GM18511 (cell line): ENCODE data around the gene IL10.
"Not testable (repeated sequence)": the region's sequence is repeated elsewhere in the genome, so short reads cannot be mapped to it uniquely, and the experiment has no call there.

Source experiments
- ATAC-seq: cut with Tn5 transposase; IDR thresholded peaks from one replicate; pipeline ENCODE4 v1.9.1; 2021; ENCODE audit warnings: mild to moderate bottlenecking, moderate library complexity; ENCODE audit not compliant: unreplicated experiment

IL10 gene

DNA sequence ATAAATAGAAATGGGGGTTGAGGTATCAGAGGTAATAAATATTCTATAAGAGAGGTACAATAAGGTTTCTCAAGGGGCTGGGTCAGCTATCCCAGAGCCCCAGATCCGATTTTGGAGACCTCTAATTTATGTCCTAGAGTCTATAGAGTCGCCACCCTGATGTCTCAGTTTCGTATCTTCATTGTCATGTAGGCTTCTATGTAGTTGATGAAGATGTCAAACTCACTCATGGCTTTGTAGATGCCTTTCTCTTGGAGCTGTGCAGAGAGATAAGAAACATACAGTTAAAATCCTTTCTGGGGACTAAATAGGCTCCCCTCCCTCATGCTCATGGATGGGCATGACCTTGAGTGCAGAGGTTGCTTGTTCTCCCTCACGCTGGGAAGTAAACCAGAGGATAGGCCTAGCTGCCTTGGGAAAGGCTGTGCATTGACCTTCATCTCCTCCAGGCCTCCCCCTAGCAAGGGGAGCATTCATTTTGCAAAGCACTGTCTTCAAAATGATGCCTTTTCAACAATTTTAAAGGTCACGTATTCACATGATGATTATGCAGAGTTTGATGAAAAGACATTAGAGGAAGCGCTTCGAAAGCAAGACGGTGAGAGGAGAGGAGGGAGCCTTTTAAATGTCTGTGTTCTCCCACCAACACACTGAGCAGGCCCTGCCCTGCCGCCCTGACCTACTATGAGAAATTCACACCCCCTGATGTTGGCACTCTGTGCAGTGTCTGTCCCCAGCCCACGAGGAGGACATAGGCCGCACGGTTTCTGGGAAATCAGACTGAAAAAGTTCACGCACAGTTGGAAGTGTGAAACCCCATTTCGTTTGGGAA is 3.6 kb downstream of the IL10 start:
- ATAC-seq: peak; percentile 26

DNA sequence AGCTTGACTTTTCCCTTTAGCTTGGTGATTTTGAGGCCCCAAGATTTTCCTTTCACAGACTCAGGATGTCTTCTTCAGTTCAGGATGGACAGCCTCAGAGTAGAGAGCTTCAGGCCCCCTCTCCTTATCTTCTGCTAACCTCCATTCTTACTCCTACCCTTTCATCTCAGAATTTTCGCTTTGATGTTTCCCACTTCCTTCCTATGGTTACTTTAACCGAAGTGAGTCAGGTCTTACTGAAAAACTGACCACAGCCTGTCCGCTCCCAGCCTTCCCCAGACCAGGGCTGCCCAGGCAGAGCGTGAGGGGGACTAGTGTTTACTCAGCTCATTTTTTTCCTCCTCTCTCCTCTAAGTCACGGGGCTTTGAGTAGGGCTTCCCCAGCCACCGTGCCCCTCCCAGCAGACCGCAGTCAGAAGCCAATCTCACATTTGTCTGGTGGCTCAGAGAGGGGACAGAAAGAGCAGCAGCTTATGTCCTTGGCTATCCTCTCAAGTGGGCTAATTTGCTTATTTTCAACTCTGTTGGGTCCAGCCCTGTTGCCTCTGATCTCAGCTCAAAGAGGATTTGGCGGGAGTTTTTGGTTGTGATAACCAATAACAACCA is 5.9 kb downstream of the IL10 start:
- peak; percentile 52 for ATAC-seq

GRCh38 chr1:206765771-206766170 is 6.5 kb downstream of the IL10 start:
- not testable (repeated sequence) for ATAC-seq

- ATAC-seq: not testable (repeated sequence)
Measured at GRCh38 chr1:206762741-206763364, 9.4 kb downstream of the IL10 start.

- ATAC-seq: no peak
Measured at GRCh38 chr1:206761159-206761768, 11.0 kb downstream of the IL10 start.

DNA sequence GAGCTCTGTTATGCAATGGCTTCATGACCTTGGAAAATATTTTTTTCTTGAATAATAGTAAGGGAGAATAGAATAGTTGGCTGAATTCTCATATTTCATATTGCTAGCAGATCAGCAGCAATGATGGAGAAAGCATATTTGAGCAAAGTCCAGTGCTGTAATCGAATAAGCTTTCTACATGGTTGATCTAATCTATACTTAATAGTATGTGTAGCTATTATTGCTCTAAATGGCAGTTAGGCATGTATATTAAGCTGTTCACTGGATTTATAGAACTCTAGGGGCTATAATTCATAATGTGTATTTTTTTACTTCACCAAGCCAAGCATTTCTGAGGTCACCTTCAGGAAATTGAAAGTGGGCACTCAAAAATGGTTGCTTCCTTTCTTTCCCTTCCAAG is 11.7 kb downstream of the IL10 start:
- ATAC-seq: no peak

DNA sequence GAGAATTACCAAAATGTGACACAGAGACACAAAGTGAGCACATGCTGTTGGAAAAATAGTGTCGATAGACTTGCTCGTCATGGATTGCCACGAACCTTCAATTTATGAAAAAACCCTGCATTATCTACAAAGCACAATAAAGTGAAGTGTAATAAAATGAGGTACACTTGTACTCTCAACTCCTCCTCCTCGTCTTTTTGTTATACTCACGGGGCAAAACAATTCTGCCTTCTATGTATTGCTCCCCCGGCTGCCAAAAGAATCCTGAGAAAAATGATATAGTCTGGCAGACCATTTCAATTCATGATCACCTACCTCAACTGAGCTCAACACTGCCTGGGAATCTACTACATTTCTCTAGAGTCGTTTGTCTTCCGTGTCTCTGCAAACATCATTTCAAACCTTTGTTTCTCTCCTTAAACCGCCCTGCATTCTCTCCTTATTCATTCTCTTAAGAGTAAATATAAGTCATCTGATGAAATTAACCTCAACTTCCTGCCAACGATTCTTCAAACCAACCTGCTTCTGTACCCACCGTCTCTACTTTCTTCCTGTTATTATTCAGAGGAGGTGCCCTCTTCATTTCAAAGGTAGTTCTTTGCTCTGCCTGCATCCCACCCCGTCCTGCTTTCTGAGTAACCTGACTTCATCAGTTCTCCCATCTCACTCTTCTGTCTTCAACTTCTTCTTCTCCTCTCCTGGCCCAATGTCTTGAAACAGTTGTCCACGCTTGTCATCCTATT is 14.6 kb downstream of the IL10 start:
- ATAC-seq: no peak

GRCh38 chr1:206754011-206754410 is 18.3 kb downstream of the IL10 start:
- ATAC-seq: no peak

- no peak for ATAC-seq
Measured at GRCh38 chr1:206753141-206753540, 19.2 kb downstream of the IL10 start.

DNA sequence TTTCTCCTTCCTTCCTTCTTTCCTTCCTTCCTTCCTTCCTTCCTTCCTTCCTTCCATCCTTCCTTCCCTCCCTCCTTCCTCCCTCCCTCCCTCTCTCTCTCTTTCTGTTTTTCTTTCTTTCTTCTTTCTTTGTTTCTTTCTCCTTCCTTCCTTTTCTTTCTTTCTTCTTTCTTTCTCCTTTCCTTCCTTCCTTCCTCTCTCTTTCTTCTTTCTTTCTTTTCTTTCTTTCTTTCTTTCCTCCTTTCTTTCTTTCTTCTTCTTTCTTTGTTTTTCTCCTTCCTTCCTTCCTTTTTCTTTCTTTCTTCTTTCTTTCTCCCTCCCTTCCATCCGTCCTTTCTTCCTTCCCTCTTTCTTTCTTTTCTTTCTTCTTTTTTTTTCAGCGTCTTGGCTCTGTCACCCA is 19.8 kb downstream of the IL10 start:
- no peak for ATAC-seq

GRCh38 chr1:206751891-206752290 is 20.4 kb downstream of the IL10 start:
- ATAC-seq: no peak

- ATAC-seq: no peak
Measured at GRCh38 chr1:206748348-206749030, 23.8 kb downstream of the IL10 start.

- ATAC-seq: no peak
Measured at GRCh38 chr1:206745301-206745700, 27.0 kb downstream of the IL10 start.

GRCh38 chr1:206744683-206745082 is 27.6 kb downstream of the IL10 start:
- ATAC-seq: no peak

GRCh38 chr1:206742719-206743383 is 29.4 kb downstream of the IL10 start:
- no peak for ATAC-seq

GRCh38 chr1:206741142-206741701 is 31.1 kb downstream of the IL10 start:
- no peak for ATAC-seq

DNA sequence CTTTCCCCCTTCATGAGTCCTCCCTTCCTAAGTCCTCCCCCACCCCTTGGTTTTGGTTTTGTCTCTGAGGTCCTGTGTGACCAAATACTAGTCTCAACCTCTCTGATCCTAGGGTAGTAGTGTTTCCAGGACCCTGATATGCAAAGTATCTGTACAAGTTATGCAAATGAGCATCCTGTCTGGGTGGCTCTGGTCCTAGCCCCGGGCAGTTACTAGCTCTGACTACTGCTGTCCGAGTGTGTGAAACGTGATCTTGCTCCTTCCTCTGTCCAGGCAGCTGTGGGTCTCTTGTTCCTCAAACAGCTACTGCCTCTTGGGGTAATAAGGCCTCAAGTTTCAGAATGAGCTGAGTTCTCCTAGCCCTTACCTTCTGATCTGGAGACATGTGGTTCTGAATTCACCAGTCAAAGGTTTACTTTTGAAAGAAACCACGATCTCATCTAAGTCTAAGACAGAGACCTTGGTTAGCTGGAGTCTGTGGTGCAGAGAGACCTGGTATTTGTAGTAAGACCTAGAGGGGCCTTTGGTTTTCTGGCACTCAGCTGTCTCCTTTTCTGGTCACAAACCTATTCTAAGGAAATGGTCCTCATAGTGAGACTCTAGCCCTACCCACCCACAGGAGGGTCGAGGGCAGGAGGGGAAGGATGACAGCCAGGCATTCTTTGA is 32.8 kb downstream of the IL10 start:
- ATAC-seq: peak; percentile 88

GRCh38 chr1:206738370-206739366 is 33.6 kb downstream of the IL10 start:
- ATAC-seq: peak; percentile 7
